Endodermal cell (in vitro differentiated cells): ENCODE results near the gene VPS54. TPM values are rescaled to one million over a fixed set of nuclear protein-coding genes. Genes with fewer than 3 reads are reported as not detected.

Source experiments
- DNase-seq: peaks from one replicate; pipeline ENCODE4 v3.0.0-alpha.2; 2017
- H3K27ac ChIP-seq: 2 replicates; pipeline ENCODE4 v1.5.1; 2013; ENCODE audit warnings: mild to moderate bottlenecking, low read depth, low read length, moderate library complexity
- H3K27me3 ChIP-seq: 2 replicates; pipeline ENCODE4 v1.6.1; 2013; ENCODE audit warnings: mild to moderate bottlenecking, low read length, moderate library complexity; ENCODE audit not compliant: insufficient read depth, control insufficient read depth, poor library complexity, severe bottlenecking
- H3K36me3 ChIP-seq: 2 replicates; pipeline ENCODE4 v1.7.0; 2013; ENCODE audit warnings: mild to moderate bottlenecking, low read length, moderate library complexity; ENCODE audit not compliant: control insufficient read depth, insufficient read depth
- H3K4me1 ChIP-seq: one replicate; pipeline ENCODE4 v1.7.0; 2013; ENCODE audit warnings: low read length; ENCODE audit not compliant: control insufficient read depth, insufficient read depth
- H3K4me3 ChIP-seq: 2 replicates; pipeline ENCODE4 v1.5.1; 2013; ENCODE audit warnings: mild to moderate bottlenecking, low read length, moderate library complexity
- H3K9ac ChIP-seq: 2 replicates; pipeline ENCODE4 v1.6.1; 2013; ENCODE audit warnings: mild to moderate bottlenecking, low read length, moderate library complexity; ENCODE audit not compliant: poor library complexity, severe bottlenecking; ENCODE audit errors: extremely low read depth
- H3K9me3 ChIP-seq: 2 replicates; pipeline ENCODE4 v1.6.1; 2013; ENCODE audit warnings: mild to moderate bottlenecking, low read length, moderate library complexity; ENCODE audit not compliant: control insufficient read depth
- H3K27ac Mint-ChIP-seq: 2 replicates; pipeline ENCODE4 v1.8.0; 2020; ENCODE audit warnings: mixed read lengths
- H3K27me3 Mint-ChIP-seq: 2 replicates; pipeline ENCODE4 v1.8.0; 2021; ENCODE audit warnings: mild to moderate bottlenecking, mixed read lengths; ENCODE audit not compliant: insufficient read depth
- H3K36me3 Mint-ChIP-seq: 2 replicates; pipeline ENCODE4 v1.8.0; 2020; ENCODE audit warnings: low read depth, mixed read lengths
- H3K4me1 Mint-ChIP-seq: 2 replicates; pipeline ENCODE4 v1.8.0; 2020; ENCODE audit warnings: mixed read lengths
- H3K4me3 Mint-ChIP-seq: 2 replicates; pipeline ENCODE4 v1.8.0; 2020; ENCODE audit warnings: mild to moderate bottlenecking, moderate library complexity, mixed read lengths
- H3K9me3 Mint-ChIP-seq: 2 replicates; pipeline ENCODE4 v1.8.0; 2020; ENCODE audit warnings: mild to moderate bottlenecking, mixed read lengths
- CTCF ChIP-seq: fragments of 200-600 bp; sonication (generic); conservative IDR thresholded peaks from 2 replicates; pipeline ENCODE4 v1.5.0; 2021; ENCODE audit warnings: antibody characterized with exemption, mild to moderate bottlenecking
- WGBS, 2 experiments: methylation state at CpG; one replicate each; pipeline versions ENCODE4 v1.1.5 to v1.1.7; 2013; ENCODE audit warnings: missing lambda C conversion rate in 2 of 2, mixed read lengths in 1 of 2; ENCODE audit not compliant: insufficient coverage in 1 of 2, insufficient read length in 1 of 2; 5-methylcytosine and 5-hydroxymethylcytosine counted together
- total RNA-seq, 2 donors: library from RNA; stranded (reverse); fragmentation: NEBNext Ultra II Directional in 1 of 2; extraction: Animal tissue kit (Norgen Biotek cat#: 25700) in 1 of 2; gene quantifications; 2 replicates in 1 of 2; 3 replicates in 1 of 2; pipeline ENCODE4 v1.2.1, GENCODE V29; 2021

The VPS54 gene
- total RNA-seq, 2 donors from 2014 or later, result 18.4 to 25.7 TPM

GRCh38 chr2:64065516-64065915, 46.3 kb upstream of the VPS54 start:
- WGBS, 2 experiments, result 88 to 94% methylated on average over 6 of the region's 6 CpGs
- H3K4me1 Mint-ChIP-seq, result peaks cover 51% of the 10 kb centered on the region
- H3K36me3 Mint-ChIP-seq, result no peaks in the 10 kb centered on the region
- Histone ChIP-seq H3K36me3 (no peaks in the 10 kb centered on the region), H3K4me1 (peaks cover 11% of the 10 kb centered on the region), H3K9me3 (no peaks in the 10 kb centered on the region), H3K9ac (no peak overlapping the region), H3K27me3 (no peaks in the 10 kb centered on the region), H3K4me3 (no peak overlapping the region), H3K27ac (no peak overlapping the region)
- no peak for TF ChIP-seq CTCF
- no peak for DNase-seq
- no peak overlapping the region for H3K4me3 Mint-ChIP-seq
- no peaks in the 10 kb centered on the region for H3K27me3 Mint-ChIP-seq
- H3K9me3 Mint-ChIP-seq, result no peaks in the 10 kb centered on the region
- peak overlapping the region; percentile 79 for H3K27ac Mint-ChIP-seq

- Mint-ChIP-seq H3K36me3 (no peaks in the 10 kb centered on the region), H3K27me3 (no peaks in the 10 kb centered on the region), H3K27ac (peak overlapping the region; percentile 85), H3K4me1 (peaks cover 51% of the 10 kb centered on the region), H3K4me3 (no peak overlapping the region), H3K9me3 (no peaks in the 10 kb centered on the region)
- no peak for TF ChIP-seq CTCF
- peaks cover 11% of the 10 kb centered on the region for H3K4me1 ChIP-seq
- WGBS, 2 experiments, result 63 to 66% methylated on average over 4 of the region's 4 CpGs
- peak; percentile 63 for DNase-seq
- H3K27ac ChIP-seq, result peak overlapping the region; percentile 74
- no peaks in the 10 kb centered on the region for H3K9me3 ChIP-seq
- no peak overlapping the region for H3K9ac ChIP-seq
- H3K27me3 ChIP-seq, result no peaks in the 10 kb centered on the region
- no peak overlapping the region for H3K4me3 ChIP-seq
- H3K36me3 ChIP-seq, result no peaks in the 10 kb centered on the region
These were observed 44.7 kb upstream of the VPS54 start for GRCh38 chr2:64063924-64064331.

GRCh38 chr2:64063454-64063853, 44.2 kb upstream of the VPS54 start:
- Mint-ChIP-seq H3K36me3 (no peaks in the 10 kb centered on the region), H3K4me1 (peaks cover 52% of the 10 kb centered on the region), H3K4me3 (no peak overlapping the region), H3K27ac (peak overlapping the region; percentile 85), H3K27me3 (no peaks in the 10 kb centered on the region), H3K9me3 (no peaks in the 10 kb centered on the region)
- no peak for TF ChIP-seq CTCF
- no peak overlapping the region for H3K9ac ChIP-seq
- no peaks in the 10 kb centered on the region for H3K27me3 ChIP-seq
- H3K4me3 ChIP-seq, result no peak overlapping the region
- peaks cover 11% of the 10 kb centered on the region for H3K4me1 ChIP-seq
- no peaks in the 10 kb centered on the region for H3K9me3 ChIP-seq
- 90 to 94% methylated on average over 2 to 3 of the region's 3 CpGs for WGBS, 2 experiments
- peak overlapping the region; percentile 74 for H3K27ac ChIP-seq
- no peak for DNase-seq
- H3K36me3 ChIP-seq, result no peaks in the 10 kb centered on the region
